Measurements from ENCODE around the gene HDAC8.

Gene HDAC8

DNA sequence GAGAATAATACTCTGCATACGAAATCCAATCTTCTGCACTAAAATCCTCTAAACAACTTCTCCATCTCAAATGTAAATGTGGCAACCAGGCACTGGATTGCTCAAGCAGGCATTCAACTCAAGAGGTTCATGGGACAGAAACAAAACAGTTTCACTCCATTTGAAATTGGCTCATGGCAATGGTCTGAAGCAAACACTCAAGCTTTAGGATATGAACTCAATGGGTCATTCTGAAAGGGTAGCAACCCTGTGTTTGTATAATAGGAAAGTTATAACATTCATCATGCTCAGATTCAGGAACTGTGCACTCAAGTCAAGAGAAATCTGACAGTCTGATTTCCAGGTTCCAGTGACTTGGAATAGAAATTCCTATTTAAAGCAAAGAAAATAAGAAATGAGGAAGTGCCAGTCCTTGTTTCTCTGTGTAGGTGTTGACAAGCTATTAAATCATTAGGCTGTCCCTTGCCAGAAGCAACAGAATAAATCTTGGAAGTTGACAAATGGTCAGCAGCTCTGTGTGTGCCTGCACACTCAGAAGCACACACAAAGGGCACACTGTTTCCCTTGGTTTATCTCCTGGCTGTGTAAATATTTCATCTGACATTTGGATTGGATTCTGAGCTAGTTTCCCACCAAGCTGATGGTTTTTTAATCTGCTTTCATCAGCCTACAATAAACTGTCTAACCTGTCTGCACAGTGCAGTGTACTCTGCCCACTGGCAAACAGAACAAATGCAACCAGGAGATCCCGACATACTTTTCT, 191.0 kb downstream of the HDAC8 start:
- DNase-seq, result no peak
- ATAC-seq, result no peak

DNA sequence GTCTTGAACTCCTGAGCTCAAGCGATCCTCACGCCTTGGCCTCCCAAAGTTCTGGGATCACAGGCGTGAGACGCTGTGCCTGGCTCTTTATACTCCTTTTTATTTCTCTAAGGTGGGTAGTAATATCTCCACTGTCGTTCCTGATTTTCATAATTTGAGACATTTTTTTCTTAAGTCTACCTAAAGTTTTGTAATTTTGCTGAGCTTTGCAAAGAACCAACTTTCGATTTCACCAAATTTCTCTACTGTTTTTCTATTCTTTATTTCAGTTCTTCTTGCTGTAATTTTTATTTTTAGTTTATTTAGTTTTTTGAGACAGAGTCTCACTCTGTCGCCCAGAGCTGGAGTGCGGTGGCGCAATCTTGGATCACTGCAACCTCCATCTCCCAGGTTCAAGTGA, 196.5 kb downstream of the HDAC8 start:
- ATAC-seq (no peak), DNase-seq (no peak)

DNA sequence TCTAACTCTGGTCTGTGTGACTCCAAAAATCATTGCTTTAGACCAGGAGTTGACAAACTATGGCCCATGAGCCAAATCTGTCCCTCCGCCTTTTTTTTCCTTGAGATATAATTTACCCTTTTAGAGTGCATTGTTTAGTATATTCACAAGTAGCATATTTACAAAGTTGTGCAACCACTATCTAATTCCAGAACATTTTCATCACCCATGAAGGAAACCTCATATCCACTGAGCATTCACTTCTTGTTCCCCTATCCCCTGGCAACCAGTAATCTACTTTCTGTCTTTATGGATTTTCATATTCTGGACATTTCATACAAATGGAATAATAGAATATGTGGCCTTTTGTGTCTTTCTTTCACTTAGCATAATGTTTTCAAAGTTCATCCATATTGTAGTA, 199.5 kb downstream of the HDAC8 start:
- DNase-seq (no peak), ATAC-seq (no peak)

DNA sequence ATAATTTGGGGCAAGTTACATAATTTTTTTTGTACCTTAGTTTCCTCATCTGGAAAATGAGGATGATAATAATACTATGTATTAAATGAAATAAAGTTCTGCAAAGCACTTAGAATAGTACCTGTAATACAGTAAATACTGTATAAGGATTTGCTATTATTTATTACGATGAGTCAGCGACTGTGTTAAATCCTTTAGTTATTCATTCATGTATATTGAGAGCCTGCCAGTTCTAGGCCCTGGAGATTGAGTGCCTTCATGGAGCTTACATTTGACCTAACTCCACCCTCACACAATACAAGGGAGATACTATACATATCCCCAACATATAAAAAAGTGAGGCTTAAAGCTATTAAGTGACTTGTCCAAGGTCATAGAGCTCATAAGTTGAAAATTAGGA, 199.9 kb downstream of the HDAC8 start:
- DNase-seq (no peak), ATAC-seq (no peak)

DNA sequence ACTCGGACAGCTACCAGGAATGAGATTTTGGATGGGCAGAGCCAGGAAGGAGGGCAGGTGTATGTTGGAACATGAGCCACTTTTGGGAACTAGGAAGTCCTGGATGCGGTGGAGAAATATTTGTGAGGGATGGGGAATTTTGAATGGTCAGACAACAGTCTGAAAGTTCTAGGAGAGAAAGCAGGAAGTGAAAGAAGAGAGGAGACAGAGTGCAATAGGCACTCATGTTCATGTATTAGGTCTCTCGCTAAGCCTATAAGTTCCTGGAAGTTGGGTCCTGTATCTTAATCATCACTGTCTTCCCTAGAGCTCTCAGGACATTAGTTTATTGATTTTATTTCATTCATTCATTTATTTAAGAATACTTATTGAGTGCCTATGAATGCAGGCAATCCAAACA, 201.2 kb downstream of the HDAC8 start:
- DNase-seq (no peak), ATAC-seq (no peak)

DNA sequence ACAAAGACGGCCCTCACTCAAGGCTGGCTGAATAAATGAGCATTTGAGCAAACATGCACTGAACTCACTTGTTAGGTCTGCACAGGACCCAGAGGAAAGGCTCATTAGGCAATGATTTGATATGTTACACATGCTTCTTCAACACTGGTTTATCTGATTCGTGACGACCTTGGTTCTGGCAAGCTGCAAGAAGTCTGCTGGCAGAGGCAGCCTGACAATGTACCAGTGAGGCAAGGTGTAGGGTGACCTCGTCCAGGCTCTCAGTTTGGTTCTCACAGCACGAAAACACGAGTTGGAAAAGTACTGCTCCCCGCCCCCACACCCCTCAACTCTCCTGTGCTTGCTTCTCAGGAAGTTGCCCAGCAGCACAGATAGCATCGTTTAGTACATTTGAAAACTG, 203.8 kb downstream of the HDAC8 start:
- DNase-seq, result no peak
- no peak for ATAC-seq

DNA sequence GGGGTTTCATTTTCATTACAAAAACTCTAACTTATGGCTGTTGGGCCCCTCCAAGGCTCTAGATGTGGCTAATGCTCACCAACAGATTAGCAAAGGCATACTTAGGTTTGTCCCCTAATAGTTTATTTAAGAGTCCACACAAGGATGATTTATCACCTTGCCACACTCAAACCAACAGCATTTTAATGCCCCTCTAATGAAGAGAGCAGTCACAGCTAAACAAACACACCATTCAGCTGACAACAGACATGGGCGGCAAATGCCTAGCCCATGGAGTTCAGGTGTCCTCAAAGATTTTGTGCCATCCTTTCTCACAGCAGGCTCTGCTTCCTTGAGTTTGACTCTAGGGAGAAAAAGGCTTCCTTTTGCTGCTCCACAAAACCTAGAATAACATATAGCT, 205.1 kb downstream of the HDAC8 start:
- DNase-seq (no peak), ATAC-seq (no peak)

DNA sequence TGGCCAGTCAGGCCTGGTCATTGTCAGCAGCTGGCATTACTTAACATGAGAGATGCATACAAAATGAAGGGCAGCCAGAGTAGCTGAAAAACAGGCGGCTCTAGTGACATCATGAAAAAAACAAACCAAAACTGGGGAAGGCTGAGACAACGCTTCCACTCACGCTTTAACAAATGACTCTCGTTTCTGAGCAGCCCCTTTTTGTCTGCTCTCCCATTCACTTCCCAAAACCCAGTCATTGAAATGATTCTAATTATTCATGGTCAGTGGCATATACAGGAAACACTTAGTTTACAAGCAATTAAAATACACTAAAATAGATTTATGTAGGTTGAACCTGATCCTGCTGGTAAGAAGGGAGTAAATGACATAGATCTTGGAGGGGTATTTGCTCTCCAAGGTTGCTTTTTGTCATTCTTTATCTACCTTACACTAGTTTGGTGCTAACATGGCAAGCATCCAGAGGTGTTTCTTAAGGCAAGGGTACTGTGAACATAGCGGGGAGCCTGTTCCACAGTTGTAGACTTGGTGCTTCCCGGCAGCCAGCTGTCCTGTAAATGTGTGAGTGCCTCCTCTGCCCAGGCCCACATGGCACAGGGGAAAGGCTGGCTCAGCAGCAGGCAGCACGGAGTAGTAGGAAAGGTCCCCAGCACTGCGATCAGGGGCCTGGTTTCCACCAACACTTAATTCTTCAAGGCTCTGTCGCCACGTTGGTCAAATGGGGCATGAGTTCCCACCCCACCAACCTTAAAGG, 205.8 kb downstream of the HDAC8 start:
- no peak for ATAC-seq
- DNase-seq, result no peak

DNA sequence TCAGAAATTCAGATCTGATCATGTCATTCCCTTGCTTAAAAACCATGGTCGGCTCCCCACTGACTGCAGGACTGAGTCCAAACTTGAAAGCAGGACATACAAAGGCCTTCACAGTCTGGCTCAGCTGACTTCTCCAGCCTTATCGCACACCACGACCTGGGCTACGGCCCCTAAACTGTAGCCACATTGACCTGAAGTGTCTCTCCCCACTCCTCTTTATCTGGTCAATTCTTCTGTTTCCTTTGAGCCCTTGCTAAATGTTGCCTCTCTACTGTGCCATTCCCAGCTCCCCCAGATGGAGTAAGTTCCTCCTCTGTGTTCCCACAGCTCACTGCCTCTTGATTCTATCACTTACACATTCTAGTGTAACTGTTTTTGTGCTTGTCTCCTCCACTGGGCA, 206.5 kb downstream of the HDAC8 start:
- DNase-seq (no peak), ATAC-seq (no peak)

DNA sequence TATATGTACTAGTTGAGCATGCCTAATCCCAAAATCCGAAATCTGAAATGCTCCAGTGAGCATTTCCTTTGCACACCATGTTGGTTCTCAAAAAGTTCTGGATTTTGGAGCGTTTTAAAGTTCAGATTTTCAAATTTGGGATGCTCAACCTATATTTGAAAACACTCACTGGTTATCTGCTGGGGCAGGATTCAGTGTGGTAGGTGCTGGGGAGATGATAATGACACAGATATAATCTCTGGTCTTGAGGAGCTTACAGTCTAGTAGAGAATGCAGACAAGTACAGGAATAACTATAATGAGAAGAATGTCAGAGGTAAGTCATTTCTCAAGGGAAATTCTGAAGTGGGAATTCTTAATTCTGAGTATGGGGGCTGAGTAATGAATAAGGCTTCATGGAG, 207.5 kb downstream of the HDAC8 start:
- DNase-seq (no peak), ATAC-seq (no peak)

DNA sequence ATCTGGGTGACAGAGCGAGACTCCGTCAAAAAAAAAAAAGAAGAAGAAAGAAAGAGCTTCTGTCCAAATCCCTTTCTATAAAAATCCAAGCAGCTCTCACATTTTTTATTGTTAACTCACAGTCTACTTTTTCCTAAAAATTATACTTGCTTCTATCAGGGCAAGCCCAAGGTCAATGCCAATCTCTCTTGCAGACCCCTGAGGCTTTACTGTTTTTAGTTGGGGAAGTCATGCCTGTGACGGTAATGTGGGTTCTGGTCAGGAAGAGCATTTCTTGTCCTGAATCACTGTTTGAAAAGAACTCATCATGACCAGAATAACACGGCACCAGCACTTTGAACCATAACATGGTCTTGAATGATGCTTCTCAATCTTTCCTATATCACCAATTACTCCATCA, 212.3 kb downstream of the HDAC8 start:
- no peak for ATAC-seq
- no peak for DNase-seq

DNA sequence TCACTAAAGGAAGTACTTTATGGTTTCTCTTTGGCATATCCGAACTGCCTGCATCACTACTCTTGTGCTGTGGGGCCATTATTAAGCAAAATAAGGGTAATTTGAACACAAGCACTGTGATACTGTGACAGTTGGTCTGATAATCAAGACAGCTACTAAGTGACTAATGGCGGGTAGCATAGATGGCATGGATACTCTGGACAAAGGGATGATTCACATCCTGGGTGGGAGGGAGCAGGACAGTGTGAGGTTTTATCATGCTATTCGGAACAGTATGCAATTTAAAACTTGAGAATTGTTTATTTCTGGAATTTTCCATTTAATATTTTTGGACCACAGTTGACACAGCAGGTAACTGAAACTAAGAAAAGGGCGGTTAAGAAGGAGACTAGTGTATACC, 214.3 kb downstream of the HDAC8 start:
- DNase-seq, result no peak

DNA sequence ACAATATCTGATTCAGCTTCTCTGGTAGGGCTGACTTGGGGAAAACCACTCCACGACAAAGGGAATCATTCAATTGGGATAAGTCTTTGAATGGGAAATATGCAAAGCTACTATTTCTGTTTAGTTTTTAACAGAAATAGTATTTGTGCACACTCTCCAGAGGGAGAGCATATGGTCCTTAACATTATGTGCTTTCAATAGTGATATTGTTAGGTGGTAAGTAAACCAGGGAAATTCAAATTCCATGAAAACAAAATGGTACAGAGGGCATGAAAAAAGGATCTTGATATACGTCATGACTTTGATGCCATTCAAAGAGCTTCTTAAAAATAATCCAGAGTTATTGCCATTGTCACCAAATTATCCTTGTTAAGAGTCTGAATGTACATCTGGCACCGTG, 219.9 kb downstream of the HDAC8 start:
- ATAC-seq (no peak), DNase-seq (no peak)

More for the DNA sequence above, 214.3 kb downstream of the HDAC8 start:
- ATAC-seq, result no peak

DNA sequence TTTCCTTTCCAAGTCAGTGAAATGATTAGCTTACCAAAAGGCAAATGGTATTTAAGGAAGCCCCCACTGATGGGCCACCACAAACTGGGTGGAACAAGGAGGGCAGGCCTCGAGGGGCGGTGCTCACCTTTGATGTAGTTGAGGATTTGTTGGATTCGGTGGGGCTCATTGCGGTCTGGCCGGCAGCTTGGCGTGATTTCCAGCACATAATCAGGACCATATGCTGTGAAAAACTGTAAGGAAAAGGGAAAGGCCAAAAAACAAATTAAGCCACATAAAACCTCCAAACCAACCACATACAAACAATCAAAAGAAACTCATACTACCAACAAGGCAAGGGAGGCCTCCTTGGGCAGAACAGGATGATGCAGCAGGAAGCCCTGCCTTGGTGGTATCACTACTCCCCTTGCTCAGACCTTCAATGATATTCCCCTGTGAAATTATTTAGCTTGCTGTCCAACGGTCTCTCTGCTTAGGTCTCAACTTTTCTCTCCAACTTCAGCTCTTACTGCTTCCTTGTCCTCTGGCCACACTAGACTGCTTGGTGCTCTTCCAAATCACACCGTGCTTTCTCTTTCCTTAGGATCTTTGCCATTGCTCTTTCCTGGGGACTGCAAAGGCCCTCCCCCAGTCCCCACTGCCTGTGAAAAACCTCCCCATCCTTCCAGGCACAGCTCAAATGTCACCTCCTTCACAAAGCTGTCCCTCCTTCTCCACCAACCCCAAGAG, 220.9 kb downstream of the HDAC8 start:
- ATAC-seq (no peak), DNase-seq (no peak)

DNA sequence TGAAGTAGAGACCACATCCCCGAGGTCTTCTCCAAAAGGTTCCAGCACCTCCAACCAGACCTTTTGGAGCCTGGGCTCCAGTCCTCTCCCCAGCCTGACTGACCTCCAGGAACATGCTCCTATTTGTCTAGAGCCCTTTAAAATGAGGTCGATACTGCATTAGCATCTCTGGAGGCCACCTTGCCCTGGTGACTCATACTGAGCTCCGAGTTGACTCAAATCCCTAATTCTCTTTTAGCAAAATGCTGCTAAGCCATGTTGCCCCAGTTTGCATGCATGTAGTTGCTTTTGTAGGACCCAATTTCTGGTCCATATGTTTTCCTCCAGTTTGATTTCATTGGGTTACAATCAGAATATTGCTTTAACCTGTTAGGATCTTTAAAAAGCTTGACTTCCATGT, 223.5 kb downstream of the HDAC8 start:
- ATAC-seq (peak; percentile 65), DNase-seq (peak; percentile 3)

DNA sequence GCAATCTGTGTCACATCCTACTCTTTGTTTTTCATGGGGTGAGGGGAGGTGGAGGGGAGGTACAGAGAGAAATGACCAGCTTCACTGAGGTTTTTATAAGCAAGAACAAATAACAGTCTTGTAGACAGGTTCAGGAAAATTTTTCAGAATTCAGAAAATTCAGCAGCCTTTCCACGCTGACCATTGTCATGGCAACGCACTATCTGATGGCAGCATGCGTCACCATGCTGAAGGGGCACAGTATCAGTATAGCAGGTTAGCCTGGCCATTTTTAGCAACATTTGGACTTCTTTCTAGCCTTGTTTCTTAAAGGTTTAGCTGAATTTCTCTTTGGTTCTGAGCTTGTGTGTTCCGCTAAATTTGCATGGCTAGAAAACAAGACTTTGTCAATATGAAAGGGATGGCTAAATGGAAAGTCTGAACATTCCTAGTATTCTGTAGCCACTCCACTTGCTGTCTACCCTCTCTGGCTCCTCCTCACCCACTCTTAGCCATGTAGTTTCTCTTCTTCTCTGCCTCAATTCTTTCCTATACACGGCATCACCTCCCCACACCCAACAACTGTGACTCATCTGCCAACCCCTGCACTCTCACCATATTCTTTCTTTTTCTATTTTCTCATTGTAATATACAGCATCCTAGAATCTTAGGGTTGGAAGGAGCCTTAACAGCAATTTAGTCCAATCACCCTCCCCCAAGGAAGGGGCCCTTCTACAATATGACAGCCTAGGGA, 224.2 kb downstream of the HDAC8 start:
- DNase-seq, result peak; percentile 5
- peak; percentile 86 for ATAC-seq

DNA sequence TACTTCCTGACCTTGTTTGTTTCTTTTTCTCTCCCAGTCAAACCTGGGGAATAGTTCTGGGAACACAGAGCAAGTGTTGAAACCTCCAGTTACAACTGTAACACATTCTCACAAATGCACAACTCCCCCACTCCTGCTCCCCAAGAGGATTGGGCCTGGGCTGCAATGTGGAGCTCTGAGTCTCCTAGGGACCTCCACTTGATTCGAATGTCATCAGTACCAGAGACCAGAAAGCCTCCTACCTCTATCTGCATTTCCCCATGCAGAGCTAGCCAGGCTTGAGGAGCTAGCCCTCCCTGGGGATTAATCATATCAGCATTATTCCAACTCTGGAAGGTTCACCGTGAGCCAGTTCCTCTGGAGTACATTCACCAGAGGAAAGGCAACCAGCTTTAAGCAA, 225.3 kb downstream of the HDAC8 start:
- DNase-seq, result no peak
- no peak for ATAC-seq

DNA sequence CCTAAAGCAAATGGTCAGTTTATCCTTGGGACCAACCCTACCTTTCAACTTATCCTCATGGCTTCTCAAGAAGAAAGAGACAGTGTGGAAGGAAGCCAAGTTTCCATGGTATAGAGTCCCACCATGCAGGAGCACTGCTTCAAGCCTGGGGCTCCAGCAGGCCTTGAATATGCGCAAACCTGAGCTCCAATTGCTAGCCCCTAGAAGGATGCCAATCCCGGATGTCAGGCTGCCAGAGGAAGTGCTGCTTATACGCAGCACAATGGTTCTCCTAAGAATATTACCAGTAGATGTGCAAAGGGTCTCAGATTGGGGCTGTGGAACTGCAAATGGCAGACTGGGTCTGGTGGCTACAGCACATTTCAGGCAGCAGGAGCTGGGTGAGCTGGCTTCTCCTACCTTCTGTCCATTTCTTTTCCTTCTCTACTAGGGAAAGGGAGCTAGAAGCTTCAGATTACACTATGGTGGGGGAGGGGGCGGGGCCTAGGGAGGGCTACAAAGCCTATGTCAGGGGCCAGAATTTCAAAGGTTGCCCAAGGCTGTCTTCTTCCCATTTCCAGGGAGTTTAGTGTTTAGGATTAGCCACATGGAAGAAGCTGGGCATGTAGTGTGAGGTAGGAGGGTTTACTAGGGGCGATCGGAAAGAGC, 226.2 kb downstream of the HDAC8 start:
- no peak for DNase-seq
- no peak for ATAC-seq

DNA sequence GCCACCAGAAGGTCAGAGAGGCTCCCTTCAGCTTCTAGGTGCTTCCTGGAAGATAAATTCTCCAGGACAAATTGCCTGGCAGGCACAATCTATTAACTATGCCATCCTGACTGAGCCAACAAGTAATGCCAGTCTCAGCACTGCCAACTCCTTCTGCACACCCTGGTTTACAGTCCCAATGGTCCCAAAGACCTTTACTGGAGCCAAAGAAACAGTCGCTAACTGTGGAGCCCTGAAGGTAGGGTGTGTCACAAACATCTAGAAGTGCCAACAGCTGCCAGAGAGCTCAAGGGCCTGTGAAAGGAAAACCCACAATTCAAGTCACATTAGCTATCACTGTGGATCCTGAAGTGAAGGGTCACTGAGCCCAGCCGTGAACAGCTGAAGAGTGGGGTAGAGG, 232.0 kb downstream of the HDAC8 start:
- ATAC-seq (no peak), DNase-seq (no peak)

DNA sequence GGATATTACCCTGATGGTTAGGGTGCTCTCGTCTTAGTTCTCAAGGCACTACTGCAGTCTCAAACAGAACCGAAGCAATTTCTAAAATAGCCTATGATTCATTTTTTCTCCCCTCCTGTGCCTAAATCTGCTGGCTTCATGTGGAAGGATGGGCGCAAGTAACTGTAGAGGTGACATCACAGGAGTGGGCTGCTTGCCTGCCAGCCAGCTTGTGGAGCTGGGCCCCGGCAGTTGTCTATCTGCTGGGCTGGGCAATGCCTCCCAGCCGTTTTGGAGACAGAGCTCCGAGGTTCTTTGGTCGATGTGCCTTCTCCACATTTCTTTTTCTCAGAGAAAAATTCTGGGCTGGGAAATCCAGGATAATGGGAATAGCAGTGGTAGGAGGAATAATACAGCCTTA, 232.6 kb downstream of the HDAC8 start:
- no peak for ATAC-seq

DNA sequence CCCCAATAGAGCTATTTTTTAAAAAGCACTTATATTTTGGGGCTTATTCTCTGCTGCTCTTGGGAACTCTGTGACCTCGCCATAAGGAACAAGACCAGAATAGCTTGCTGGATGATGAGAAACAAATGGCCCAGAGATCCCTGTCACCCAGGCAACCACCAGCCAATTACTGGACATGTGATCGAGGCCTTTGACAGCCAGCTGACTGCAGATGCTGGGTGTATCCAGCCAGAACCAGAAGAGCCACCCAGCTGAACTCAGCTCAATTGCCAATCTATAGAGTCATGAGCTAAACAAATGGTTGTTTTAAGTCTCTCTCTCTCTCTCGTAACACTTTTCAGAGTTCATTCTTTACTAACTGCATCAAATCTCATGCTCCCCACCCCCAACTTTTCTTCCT, 242.5 kb downstream of the HDAC8 start:
- DNase-seq (no peak), ATAC-seq (no peak)

More for the DNA sequence above, 232.6 kb downstream of the HDAC8 start:
- no peak for DNase-seq

All from stimulated activated naive CD8-positive, alpha-beta T cell treated with anti-CD3 and anti-CD28 coated beads, Interleukin-15, Interleukin-2, amounts not matched to agents 100 U/mL and 50 U/mL, for 24 hours (primary cell).